Astrocyte of the cerebellum (primary cell): ENCODE results near the gene RAD9B.

Experiments used
- DNase-seq: peaks from one replicate; pipeline ENCODE4 v3.0.0-alpha.2; 2011; ENCODE audit warnings: low read depth
- H3K4me3 ChIP-seq: 2 replicates; pipeline ENCODE4 v1.5.1; 2011; ENCODE audit warnings: mild to moderate bottlenecking, low read depth, low read length, moderate library complexity
- in situ Hi-C: cut with HindIII; loops from 2 replicates; pipeline ENCODE4 v1.10.0; 2017; ENCODE audit warnings: low sequenced_read_pairs
- TF ChIP-seq, protein P1 (sequence below): IDR thresholded peaks from 2 replicates; pipeline ENCODE4 v1.5.1; 2012; ENCODE audit warnings: low read length, low read depth, moderate library complexity, mild to moderate bottlenecking; ENCODE audit errors: missing control alignments

RAD9B gene

DNA sequence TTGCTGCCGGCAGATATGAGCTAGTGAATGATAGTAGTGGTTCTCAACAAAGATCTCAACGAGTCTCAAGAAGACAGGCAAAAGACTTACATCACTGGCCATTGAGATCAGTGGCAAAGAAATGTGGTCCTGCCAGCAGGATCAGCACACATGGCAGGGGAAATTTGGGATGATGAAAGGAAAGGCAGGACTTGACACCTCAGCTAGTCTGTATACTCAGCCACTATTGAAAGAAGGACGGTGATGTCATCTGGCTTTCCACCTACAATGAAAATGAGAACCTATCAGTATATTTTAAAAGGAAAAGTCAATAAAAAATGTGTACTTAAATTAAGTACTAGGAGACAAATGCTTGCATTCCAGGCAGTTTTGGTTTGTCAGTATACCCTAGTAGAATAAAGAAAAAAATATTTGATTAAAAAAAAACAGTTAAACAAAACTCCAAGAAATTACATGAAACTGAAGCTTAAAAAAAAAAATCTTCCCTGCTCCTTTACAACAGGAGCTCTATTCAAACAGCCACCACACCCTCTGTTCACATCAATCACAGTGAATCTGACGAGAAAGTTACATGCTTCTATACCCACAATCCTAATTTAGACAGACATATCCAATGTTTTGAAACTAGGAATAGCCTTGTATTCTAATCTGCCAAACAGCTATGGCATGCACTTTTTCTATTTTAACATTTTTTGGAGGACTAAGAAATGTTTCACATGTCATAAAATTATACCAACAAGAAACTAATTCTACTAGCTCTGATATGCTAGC is 34.9 kb downstream of the RAD9B start:
- no peak overlapping the region for H3K4me3 ChIP-seq
- TF ChIP-seq, protein P1, sequence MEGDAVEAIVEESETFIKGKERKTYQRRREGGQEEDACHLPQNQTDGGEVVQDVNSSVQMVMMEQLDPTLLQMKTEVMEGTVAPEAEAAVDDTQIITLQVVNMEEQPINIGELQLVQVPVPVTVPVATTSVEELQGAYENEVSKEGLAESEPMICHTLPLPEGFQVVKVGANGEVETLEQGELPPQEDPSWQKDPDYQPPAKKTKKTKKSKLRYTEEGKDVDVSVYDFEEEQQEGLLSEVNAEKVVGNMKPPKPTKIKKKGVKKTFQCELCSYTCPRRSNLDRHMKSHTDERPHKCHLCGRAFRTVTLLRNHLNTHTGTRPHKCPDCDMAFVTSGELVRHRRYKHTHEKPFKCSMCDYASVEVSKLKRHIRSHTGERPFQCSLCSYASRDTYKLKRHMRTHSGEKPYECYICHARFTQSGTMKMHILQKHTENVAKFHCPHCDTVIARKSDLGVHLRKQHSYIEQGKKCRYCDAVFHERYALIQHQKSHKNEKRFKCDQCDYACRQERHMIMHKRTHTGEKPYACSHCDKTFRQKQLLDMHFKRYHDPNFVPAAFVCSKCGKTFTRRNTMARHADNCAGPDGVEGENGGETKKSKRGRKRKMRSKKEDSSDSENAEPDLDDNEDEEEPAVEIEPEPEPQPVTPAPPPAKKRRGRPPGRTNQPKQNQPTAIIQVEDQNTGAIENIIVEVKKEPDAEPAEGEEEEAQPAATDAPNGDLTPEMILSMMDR = no peak
- DNase-seq = no peak
- in situ Hi-C loops = loop anchor here (5.0 kb wide), 1 partner anchor 35 kb away; the partner anchor contains the start of genes RAD9B and VPS29

DNA sequence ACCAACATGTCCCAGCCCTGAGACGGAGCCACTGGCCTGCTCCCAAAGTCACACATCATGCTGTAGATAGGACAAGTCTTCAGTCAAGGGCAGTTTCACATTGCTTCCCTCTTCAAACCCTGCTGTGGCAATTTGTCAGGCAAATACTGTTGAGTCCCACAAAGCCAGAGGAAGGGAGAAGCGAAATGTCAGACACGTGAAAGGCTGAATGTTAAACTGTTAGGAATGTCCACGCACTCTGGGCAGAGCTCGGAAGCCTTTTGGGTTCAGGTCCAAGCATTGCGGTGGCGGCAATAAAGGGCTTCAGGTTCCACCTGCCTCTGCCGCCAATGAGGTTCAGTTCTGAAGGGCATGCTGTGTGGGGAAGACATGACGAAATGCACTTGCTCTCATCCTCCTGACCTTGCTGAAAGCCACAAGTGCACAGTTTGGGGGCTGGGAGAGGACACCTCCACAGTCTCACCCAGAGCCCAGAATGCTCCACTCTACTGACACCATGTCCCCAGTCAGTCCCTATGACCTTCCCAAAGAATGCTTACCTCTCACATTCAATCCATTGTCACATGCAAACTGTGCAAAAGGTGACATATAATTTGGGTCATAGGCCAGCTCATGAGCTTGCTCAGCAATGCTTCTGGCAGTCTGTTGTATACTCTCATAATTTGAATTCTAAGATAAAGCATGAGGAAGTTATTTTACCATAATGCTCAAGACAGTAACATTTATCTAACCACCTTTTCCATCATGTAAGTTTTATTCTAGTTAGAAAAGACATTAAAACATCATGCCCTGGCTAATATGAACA is 35.7 kb downstream of the RAD9B start:
- H3K4me3 ChIP-seq = no peak overlapping the region
- in situ Hi-C loops = loop anchor here (5.0 kb wide), 1 partner anchor 36 kb away; the partner anchor contains the start of genes RAD9B and VPS29
- no peak for DNase-seq
- TF ChIP-seq, protein P1 = no peak

DNA sequence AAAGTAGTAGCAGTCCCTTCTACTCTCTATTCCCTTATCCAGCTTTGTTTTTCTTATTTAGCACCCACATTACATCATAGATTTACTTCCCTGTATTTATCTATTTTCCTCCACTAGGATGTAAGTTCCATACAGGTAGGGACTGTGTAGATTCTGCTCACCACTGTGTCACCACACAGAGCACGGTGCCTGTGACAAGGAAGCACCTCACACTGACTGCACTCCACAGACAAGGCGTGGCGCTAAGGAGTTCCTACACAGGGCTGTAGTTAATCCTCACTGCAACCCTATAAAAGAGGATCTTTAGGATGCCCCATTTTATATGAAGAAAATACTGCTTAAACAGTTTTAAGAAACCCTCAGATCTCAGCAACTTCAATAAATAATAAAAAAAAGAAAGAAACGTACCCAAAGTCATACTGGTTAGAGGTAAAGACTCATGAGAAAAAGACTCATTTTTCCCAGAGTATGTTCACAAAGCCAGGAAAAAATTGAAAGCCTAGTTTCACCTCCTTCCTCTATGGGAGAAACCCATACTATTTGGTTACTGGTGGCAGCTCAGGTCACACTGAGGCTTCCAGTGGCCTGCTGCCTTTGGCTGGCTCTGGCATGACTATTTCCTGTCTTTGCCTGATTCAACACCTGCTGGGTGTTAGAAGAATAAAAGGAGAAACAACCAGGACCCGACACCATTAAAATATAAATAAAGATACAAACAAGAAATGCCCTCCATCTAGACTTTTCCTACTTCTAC is 36.9 kb downstream of the RAD9B start:
- DNase-seq = no peak
- in situ Hi-C loops = loop anchor here (5.0 kb wide), 1 partner anchor 37 kb away; the partner anchor contains the start of genes RAD9B and VPS29
- TF ChIP-seq, protein P1 = no peak
- no peak overlapping the region for H3K4me3 ChIP-seq

DNA sequence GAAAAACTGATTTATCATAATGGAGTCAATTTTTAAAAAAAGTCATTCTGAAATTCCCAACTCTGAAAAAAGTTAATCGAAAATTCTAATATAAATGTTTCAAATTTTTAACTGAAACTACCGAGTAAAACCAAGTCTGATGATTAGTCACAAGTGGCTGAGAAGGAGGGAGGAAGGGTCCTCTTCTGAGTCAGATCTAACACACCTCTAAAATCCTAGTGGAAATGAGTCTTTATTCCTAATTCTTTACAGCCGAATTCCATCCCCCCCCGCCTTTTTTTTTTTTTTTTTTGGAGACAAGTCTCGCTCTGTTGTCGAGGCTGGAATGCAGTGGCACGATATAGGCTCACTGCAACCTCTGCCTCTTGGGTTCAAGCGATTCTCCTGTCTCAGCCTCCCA is 37.9 kb downstream of the RAD9B start:
- DNase-seq = no peak
- H3K4me3 ChIP-seq = no peak overlapping the region
- TF ChIP-seq, protein P1 = no peak
- in situ Hi-C loops = no loop called here

DNA sequence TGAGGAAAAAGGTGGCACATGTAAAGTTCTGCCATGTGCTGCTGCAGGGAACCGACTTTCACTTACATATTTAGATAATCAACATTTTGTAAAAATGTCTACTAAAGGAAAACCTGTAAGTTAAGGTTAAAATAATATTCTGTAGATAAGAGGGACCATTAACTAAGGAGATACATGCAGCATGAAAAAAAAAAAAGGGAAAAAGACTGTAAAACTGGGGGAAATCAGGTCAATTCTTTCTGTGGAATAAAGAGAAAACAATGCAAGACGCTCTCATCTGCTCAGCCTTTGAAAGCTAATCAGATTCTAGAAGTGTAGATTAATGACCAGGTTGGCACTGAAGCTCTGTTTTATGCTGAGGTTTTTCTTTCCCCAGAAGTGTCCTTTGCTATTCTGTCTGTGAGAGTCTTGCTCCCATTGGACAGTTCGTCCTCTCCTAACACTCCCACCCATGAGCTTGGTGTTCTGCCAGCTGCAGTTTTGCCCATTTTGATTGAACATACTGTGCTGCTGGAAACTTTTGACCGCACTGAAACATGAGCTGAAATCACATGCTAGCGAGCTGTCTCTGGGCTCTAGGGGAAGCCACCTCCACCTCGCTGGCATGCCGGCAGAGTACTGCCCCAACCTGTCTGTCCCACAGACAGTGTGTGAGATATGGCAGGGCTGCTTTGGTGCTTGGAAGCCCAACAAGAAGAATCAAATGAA is 41.3 kb downstream of the RAD9B start:
- peak; percentile 94 for DNase-seq
- TF ChIP-seq, protein P1 = no peak
- no peak overlapping the region for H3K4me3 ChIP-seq
- in situ Hi-C loops = no loop called here
